OCI-LY3 (cell line): ENCODE data around the gene ACSF2.

Experiments
- EZH2phosphoT487 ChIP-seq: fragments of 200-600 bp; shearing (Covaris generic); IDR thresholded peaks from 2 replicates; pipeline ENCODE4 v1.6.1; 2018; ENCODE audit warnings: antibody characterized with exemption, mixed run types, low read depth
- TF ChIP-seq, protein P1 (sequence below): fragments of 200-600, 300-600 bp; sonication (generic); IDR thresholded peaks from 2 replicates; pipeline ENCODE4 v1.5.1; 2014; ENCODE audit warnings: antibody characterized with exemption, low read length, low read depth

- TF ChIP-seq, protein P1, sequence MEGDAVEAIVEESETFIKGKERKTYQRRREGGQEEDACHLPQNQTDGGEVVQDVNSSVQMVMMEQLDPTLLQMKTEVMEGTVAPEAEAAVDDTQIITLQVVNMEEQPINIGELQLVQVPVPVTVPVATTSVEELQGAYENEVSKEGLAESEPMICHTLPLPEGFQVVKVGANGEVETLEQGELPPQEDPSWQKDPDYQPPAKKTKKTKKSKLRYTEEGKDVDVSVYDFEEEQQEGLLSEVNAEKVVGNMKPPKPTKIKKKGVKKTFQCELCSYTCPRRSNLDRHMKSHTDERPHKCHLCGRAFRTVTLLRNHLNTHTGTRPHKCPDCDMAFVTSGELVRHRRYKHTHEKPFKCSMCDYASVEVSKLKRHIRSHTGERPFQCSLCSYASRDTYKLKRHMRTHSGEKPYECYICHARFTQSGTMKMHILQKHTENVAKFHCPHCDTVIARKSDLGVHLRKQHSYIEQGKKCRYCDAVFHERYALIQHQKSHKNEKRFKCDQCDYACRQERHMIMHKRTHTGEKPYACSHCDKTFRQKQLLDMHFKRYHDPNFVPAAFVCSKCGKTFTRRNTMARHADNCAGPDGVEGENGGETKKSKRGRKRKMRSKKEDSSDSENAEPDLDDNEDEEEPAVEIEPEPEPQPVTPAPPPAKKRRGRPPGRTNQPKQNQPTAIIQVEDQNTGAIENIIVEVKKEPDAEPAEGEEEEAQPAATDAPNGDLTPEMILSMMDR: no peak
- TF ChIP-seq EZH2phosphoT487: no peak
Measured at GRCh38 chr17:50514936-50515702, 89.1 kb downstream of the ACSF2 start.
